ENCODE results near the gene RHD. TPM values are rescaled to one million over a fixed set of nuclear protein-coding genes. Genes with fewer than 3 reads are reported as not detected.
"Not testable (repeated sequence)": the region's sequence is repeated elsewhere in the genome, so short reads cannot be mapped to it uniquely, and the experiment has no call there.

Gene RHD
- polyA plus RNA-seq, 3 donors from 2014 or later = 0.19 to 0.26 (median 0.21) TPM

- DNase-seq, H3K9me3 Mint-ChIP-seq, H3K36me3 Mint-ChIP-seq: not testable (repeated sequence)
- Mint-ChIP-seq H3K27me3 (ENCODE audit: low read depth in 3 of 3) (peaks cover 4 to 19% (median 6%) of the 10 kb centered on the region in 3 donors), H3K27ac (peak overlapping the region; percentile 59 to 96 (median 92)), H3K4me3 (peak overlapping the region; percentile 81 to 97 (median 96)), H3K4me1 (peaks cover 42 to 47% of the 10 kb centered on the region in 2 donors)
Measured at GRCh38 chr1:25337483-25338187, 65.3 kb downstream of the RHD start.

- H3K4me3 Mint-ChIP-seq = peak within 1 kb of the TSS; percentile 92 to 97 (median 96)
- H3K9me3 Mint-ChIP-seq = no peaks in the 10 kb centered on the region
- peaks cover 3% of the 10 kb centered on the region in 3 donors for H3K36me3 Mint-ChIP-seq
- peaks cover 4 to 19% (median 6%) of the 10 kb centered on the region in 3 donors for H3K27me3 Mint-ChIP-seq (ENCODE audit: low read depth in 3 of 3)
- H3K4me1 Mint-ChIP-seq = peaks cover 43 to 55% of the 10 kb centered on the region in 2 donors
- DNase-seq = peak; percentile 92 to 95 (median 94)
- H3K27ac Mint-ChIP-seq = peak within 1 kb of the TSS; percentile 87 to 97 (median 96)
Measured at GRCh38 chr1:25338188-25338981, 66.1 kb downstream of the RHD start, which contains the start of gene TMEM50A. TSS of gene TMEM50A (plus strand) at chr1:25338334. CDS start at chr1:25340487, 2,153 bp downstream.

- no peak for DNase-seq
- Mint-ChIP-seq H3K36me3 (peaks cover 8% of the 10 kb centered on the region in 3 donors), H3K4me1 (peaks cover 40 to 61% of the 10 kb centered on the region in 2 donors), H3K9me3 (no peaks in the 10 kb centered on the region), H3K27ac (peak overlapping the region; percentile 87 to 96 (median 94)), H3K4me3 (peak overlapping the region; percentile 81 to 96 (median 93)), H3K27me3 (ENCODE audit: low read depth in 3 of 3) (peaks cover 4 to 19% (median 6%) of the 10 kb centered on the region in 3 donors)
Measured at GRCh38 chr1:25338986-25339385, 66.7 kb downstream of the RHD start.

- peaks cover 8 to 15% (median 8%) of the 10 kb centered on the region in 3 donors for H3K36me3 Mint-ChIP-seq
- peak overlapping the region in 3 of 6 donors; percentile 23 to 35 (median 24) for H3K27ac Mint-ChIP-seq
- peak overlapping the region in 1 of 5 donors; percentile 18 for H3K4me3 Mint-ChIP-seq
- DNase-seq = no peak
- peaks cover 35 to 56% of the 10 kb centered on the region in 2 donors for H3K4me1 Mint-ChIP-seq
- no peaks in the 10 kb centered on the region for H3K9me3 Mint-ChIP-seq
- peaks cover 4 to 17% (median 8%) of the 10 kb centered on the region in 3 donors for H3K27me3 Mint-ChIP-seq (ENCODE audit: low read depth in 3 of 3)
Measured at GRCh38 chr1:25341746-25342145, 69.4 kb downstream of the RHD start.

- no peak for DNase-seq
- peaks cover 34 to 61% of the 10 kb centered on the region in 2 donors for H3K4me1 Mint-ChIP-seq
- H3K9me3 Mint-ChIP-seq = no peaks in the 10 kb centered on the region
- H3K36me3 Mint-ChIP-seq = peaks cover 10 to 21% (median 11%) of the 10 kb centered on the region in 3 donors
- no peak overlapping the region for H3K4me3 Mint-ChIP-seq
- peaks cover 4 to 15% (median 5%) of the 10 kb centered on the region in 3 donors for H3K27me3 Mint-ChIP-seq (ENCODE audit: low read depth in 3 of 3)
- H3K27ac Mint-ChIP-seq = peak overlapping the region in 2 of 6 donors; percentile 28 to 54
Measured at GRCh38 chr1:25342846-25343245, 70.5 kb downstream of the RHD start.

GRCh38 chr1:25343872-25344271 lies 71.6 kb downstream of the RHD start:
- Mint-ChIP-seq H3K36me3 (peaks cover 15 to 26% (median 15%) of the 10 kb centered on the region in 3 donors), H3K27me3 (ENCODE audit: low read depth in 3 of 3) (peaks cover 0 to 9% (median 2%) of the 10 kb centered on the region in 3 donors), H3K9me3 (no peaks in the 10 kb centered on the region), H3K4me3 (no peak overlapping the region), H3K4me1 (peaks cover 35 to 64% of the 10 kb centered on the region in 2 donors), H3K27ac (peak overlapping the region in 3 of 6 donors; percentile 9 to 54 (median 33))
- DNase-seq = no peak

- H3K27ac Mint-ChIP-seq = peak overlapping the region in 2 of 6 donors; percentile 30
- H3K9me3 Mint-ChIP-seq = no peaks in the 10 kb centered on the region
Measured at GRCh38 chr1:25347556-25347955, 75.2 kb downstream of the RHD start.

GRCh38 chr1:25349606-25350005 lies 77.3 kb downstream of the RHD start:
- no peaks in the 10 kb centered on the region for H3K9me3 Mint-ChIP-seq
- H3K4me3 Mint-ChIP-seq = no peak overlapping the region
- H3K27me3 Mint-ChIP-seq (ENCODE audit: low read depth in 3 of 3) = peaks cover 0 to 2% (median 2%) of the 10 kb centered on the region in 3 donors
- H3K27ac Mint-ChIP-seq = peak overlapping the region in 1 of 6 donors; percentile 79
- peaks cover 8 to 24% of the 10 kb centered on the region in 2 donors for H3K4me1 Mint-ChIP-seq
- no peak for DNase-seq
- peaks cover 11 to 23% (median 16%) of the 10 kb centered on the region in 3 donors for H3K36me3 Mint-ChIP-seq

More at GRCh38 chr1:25347556-25347955, 75.2 kb downstream of the RHD start:
- Mint-ChIP-seq H3K4me1 (peaks cover 11 to 39% of the 10 kb centered on the region in 2 donors), H3K36me3 (peaks cover 16 to 30% (median 18%) of the 10 kb centered on the region in 3 donors), H3K27me3 (ENCODE audit: low read depth in 3 of 3) (peaks cover 0 to 2% (median 2%) of the 10 kb centered on the region in 3 donors), H3K4me3 (no peak overlapping the region)
- DNase-seq = no peak

- DNase-seq = no peak
- peak overlapping the region; percentile 1 to 76 (median 20) for H3K27ac Mint-ChIP-seq
- H3K36me3 Mint-ChIP-seq = peaks cover 15 to 34% (median 27%) of the 10 kb centered on the region in 3 donors
- no peaks in the 10 kb centered on the region for H3K9me3 Mint-ChIP-seq
- peaks cover 0 to 2% (median 0%) of the 10 kb centered on the region in 3 donors for H3K27me3 Mint-ChIP-seq (ENCODE audit: low read depth in 3 of 3)
- no peak overlapping the region for H3K4me3 Mint-ChIP-seq
- H3K4me1 Mint-ChIP-seq = peaks cover 8 to 11% of the 10 kb centered on the region in 2 donors
Measured at GRCh38 chr1:25355841-25356395, 83.6 kb downstream of the RHD start.

GRCh38 chr1:25356441-25356840 lies 84.1 kb downstream of the RHD start:
- DNase-seq = no peak
- peaks cover 18 to 39% (median 28%) of the 10 kb centered on the region in 3 donors for H3K36me3 Mint-ChIP-seq
- peaks cover 8 to 17% of the 10 kb centered on the region in 2 donors for H3K4me1 Mint-ChIP-seq
- peak overlapping the region; percentile 1 to 76 (median 20) for H3K27ac Mint-ChIP-seq
- no peak overlapping the region for H3K4me3 Mint-ChIP-seq
- H3K27me3 Mint-ChIP-seq (ENCODE audit: low read depth in 3 of 3) = peaks cover 0 to 2% (median 0%) of the 10 kb centered on the region in 3 donors
- H3K9me3 Mint-ChIP-seq = no peaks in the 10 kb centered on the region

GRCh38 chr1:25356848-25357247 lies 84.5 kb downstream of the RHD start:
- Mint-ChIP-seq H3K27ac (peak overlapping the region in 3 of 6 donors; percentile 18 to 75 (median 73)), H3K4me1 (peaks cover 8 to 21% of the 10 kb centered on the region in 2 donors), H3K9me3 (no peaks in the 10 kb centered on the region), H3K27me3 (ENCODE audit: low read depth in 3 of 3) (peaks cover 0 to 2% (median 0%) of the 10 kb centered on the region in 3 donors), H3K36me3 (peaks cover 18 to 42% (median 32%) of the 10 kb centered on the region in 3 donors), H3K4me3 (no peak overlapping the region)
- no peak for DNase-seq

- Mint-ChIP-seq H3K4me3 (no peak overlapping the region), H3K36me3 (peaks cover 15 to 32% (median 24%) of the 10 kb centered on the region in 3 donors), H3K9me3 (no peaks in the 10 kb centered on the region), H3K27ac (peak overlapping the region in 5 of 6 donors; percentile 28 to 86 (median 71)), H3K4me1 (peaks cover 4 to 20% of the 10 kb centered on the region in 2 donors), H3K27me3 (ENCODE audit: low read depth in 3 of 3) (peaks cover 0 to 2% (median 0%) of the 10 kb centered on the region in 3 donors)
- no peak for DNase-seq
Measured at GRCh38 chr1:25360596-25361581, 88.6 kb downstream of the RHD start.

All from immature natural killer cell (primary cell).